ENCODE measurements around the gene CAMK4. TPM values are rescaled to one million over a fixed set of nuclear protein-coding genes. Genes with fewer than 3 reads are reported as not detected.

The CAMK4 gene
- total RNA-seq = 0.34 and 1.3 TPM in 2 replicates

GRCh38 chr5:111223787-111224560, at the start of gene CAMK4:
Gene CAMK4, plus strand, starts transcription at chr5:111224384. Its CDS starts 100 bp downstream, at chr5:111224484.

GRCh38 chr5:111512375-111513130, 288.4 kb downstream of the CAMK4 start, which contains the start of gene STARD4:
Gene STARD4, minus strand, starts transcription at chr5:111512535. Its CDS starts 5,102 bp downstream, at chr5:111507433.

Other genes starting within 250 kb of the CAMK4 start
- 0.13 TPM in 1 of 2 replicates, not detected in the other for gene TSLP, start 152.7 kb upstream of the CAMK4 start, total RNA-seq
- gene WDR36, start 132.0 kb upstream of the CAMK4 start, total RNA-seq = 26.4 and 34.4 TPM in 2 replicates